Measurements from ENCODE around the gene ADCY1.

Gene ADCY1

GRCh38 chr7:45698303-45699014 lies 124.3 kb downstream of the ADCY1 start:
- no peak for DNase-seq

- no peak for DNase-seq
These were observed 124.8 kb downstream of the ADCY1 start for GRCh38 chr7:45699015-45699309.

- DNase-seq = no peak
These were observed 125.7 kb downstream of the ADCY1 start for GRCh38 chr7:45699726-45700390.

GRCh38 chr7:45700556-45700955 lies 126.4 kb downstream of the ADCY1 start:
- no peak for DNase-seq

GRCh38 chr7:45701701-45702510 lies 127.7 kb downstream of the ADCY1 start:
- DNase-seq = no peak

GRCh38 chr7:45702751-45703150 lies 128.6 kb downstream of the ADCY1 start:
- DNase-seq = no peak

GRCh38 chr7:45703373-45703821 lies 129.2 kb downstream of the ADCY1 start:
- no peak for DNase-seq

GRCh38 chr7:45703911-45704682 lies 129.9 kb downstream of the ADCY1 start:
- DNase-seq = no peak

GRCh38 chr7:45704683-45705016 lies 130.5 kb downstream of the ADCY1 start:
- no peak for DNase-seq

GRCh38 chr7:45708046-45708950 lies 134.1 kb downstream of the ADCY1 start:
- DNase-seq = no peak

- DNase-seq = no peak
These were observed 135.2 kb downstream of the ADCY1 start for GRCh38 chr7:45709168-45710042.

- DNase-seq = no peak
These were observed 136.3 kb downstream of the ADCY1 start for GRCh38 chr7:45710271-45711160.

- DNase-seq = no peak
These were observed 137.0 kb downstream of the ADCY1 start for GRCh38 chr7:45711161-45711490.

GRCh38 chr7:45712057-45712689 lies 138.0 kb downstream of the ADCY1 start:
- DNase-seq = no peak

GRCh38 chr7:45712872-45713668 lies 138.9 kb downstream of the ADCY1 start:
- DNase-seq = no peak

- DNase-seq = no peak
These were observed 139.7 kb downstream of the ADCY1 start for GRCh38 chr7:45713669-45714520.

- no peak for DNase-seq
These were observed 140.3 kb downstream of the ADCY1 start for GRCh38 chr7:45714521-45714820.

All from cerebellar nuclear complex (tissue), 1 donor.